Measurements from ENCODE around the gene LIFR. TPM values are rescaled to one million over a fixed set of nuclear protein-coding genes. Genes with fewer than 3 reads are reported as not detected.

LIFR gene
- total RNA-seq, 1 donor from 2014 or later: 2.2 TPM

DNA sequence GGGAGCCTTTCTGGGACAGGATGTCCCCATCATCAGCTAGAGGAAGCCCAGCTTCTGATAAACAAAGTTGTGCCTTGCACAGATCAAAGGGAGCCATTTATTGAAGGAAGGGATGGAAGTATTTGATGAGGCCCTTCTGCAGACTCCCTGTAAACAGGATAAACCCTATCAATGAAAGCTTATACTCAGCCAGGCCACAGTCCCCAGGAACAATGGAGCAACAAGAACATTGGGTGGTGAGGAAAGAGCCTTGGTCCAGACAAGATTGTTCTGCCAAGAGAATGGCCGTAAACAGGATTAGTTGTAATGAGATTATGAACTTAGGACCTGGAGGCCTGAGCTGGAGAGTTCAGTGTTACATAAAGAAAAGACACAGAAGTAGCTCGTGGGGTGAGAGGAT lies 40.5 kb upstream of the LIFR start:
- Histone ChIP-seq H3K79me2 (ENCODE audit: low read depth) (no peaks in the 10 kb centered on the region), H3K4me3 (no peak overlapping the region), H3K36me3 (no peaks in the 10 kb centered on the region), H3K4me1 (no peaks in the 10 kb centered on the region), H3K9me3 (ENCODE audit: low read depth) (no peaks in the 10 kb centered on the region), H3K27me3 (peaks cover 69% of the 10 kb centered on the region), H3K4me2 (peak overlapping the region; percentile 5), H3K9ac (no peak overlapping the region), H3K27ac (no peak overlapping the region), H2AFZ (replicated peaks) (no peak overlapping the region), H3F3A (ENCODE audit: low read depth) (no peaks in the 10 kb centered on the region), H4K20me1 (ENCODE audit: low read depth) (peaks cover 3% of the 10 kb centered on the region)
- Mint-ChIP-seq H3K27ac (peak overlapping the region; percentile 13), H3K4me3 (no peak overlapping the region), H3K9me3 (peaks cover 5% of the 10 kb centered on the region), H3K27me3 (ENCODE audit: insufficient read depth, low read depth) (peaks cover 6% of the 10 kb centered on the region), H3K4me1 (peaks cover 22% of the 10 kb centered on the region), H3K36me3 (no peaks in the 10 kb centered on the region)
- peak; percentile 78 for DNase-seq (ENCODE audit: low spot score)
- TF ChIP-seq, protein P1, sequence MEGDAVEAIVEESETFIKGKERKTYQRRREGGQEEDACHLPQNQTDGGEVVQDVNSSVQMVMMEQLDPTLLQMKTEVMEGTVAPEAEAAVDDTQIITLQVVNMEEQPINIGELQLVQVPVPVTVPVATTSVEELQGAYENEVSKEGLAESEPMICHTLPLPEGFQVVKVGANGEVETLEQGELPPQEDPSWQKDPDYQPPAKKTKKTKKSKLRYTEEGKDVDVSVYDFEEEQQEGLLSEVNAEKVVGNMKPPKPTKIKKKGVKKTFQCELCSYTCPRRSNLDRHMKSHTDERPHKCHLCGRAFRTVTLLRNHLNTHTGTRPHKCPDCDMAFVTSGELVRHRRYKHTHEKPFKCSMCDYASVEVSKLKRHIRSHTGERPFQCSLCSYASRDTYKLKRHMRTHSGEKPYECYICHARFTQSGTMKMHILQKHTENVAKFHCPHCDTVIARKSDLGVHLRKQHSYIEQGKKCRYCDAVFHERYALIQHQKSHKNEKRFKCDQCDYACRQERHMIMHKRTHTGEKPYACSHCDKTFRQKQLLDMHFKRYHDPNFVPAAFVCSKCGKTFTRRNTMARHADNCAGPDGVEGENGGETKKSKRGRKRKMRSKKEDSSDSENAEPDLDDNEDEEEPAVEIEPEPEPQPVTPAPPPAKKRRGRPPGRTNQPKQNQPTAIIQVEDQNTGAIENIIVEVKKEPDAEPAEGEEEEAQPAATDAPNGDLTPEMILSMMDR (IDR thresholded peaks at IDR 0.05): no peak
- peak; percentile 85 for TF ChIP-seq EZH2phosphoT487 (IDR thresholded peaks at IDR 0.05)
- no peak for TF ChIP-seq EZH2 (IDR thresholded peaks at IDR 0.05)

DNA sequence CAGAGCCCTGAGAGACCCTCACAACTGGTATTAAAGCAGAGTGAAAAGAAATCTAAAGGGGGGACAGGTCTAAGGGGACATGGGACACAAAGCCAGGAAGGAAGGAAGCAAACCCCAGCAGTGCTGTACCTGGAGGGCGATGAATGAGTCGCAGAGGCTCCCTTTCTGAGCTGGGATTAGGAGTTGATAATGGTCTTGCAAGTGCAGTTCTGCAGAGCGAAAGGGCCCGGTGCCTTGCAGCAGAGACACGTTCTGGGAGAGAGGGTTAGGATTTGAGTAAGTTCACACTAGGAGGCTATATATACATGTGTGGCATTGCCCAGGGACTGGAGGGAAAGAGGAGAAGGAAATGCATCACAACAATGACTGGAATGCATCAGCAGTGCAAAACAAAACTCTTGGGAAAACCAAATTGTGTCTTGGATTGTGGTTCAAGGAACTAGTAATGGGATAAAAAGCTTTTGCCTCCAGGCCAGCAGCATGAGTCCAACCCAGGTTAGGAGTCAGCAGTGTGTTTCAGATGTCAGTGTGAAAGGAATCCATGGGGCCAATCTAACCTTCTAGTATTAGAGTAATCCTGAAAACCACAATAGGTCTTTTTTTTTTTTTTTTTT lies 38.8 kb upstream of the LIFR start:
- Mint-ChIP-seq H3K9me3 (peaks cover 5% of the 10 kb centered on the region), H3K4me1 (peaks cover 22% of the 10 kb centered on the region), H3K27ac (no peak overlapping the region), H3K4me3 (no peak overlapping the region), H3K36me3 (no peaks in the 10 kb centered on the region), H3K27me3 (ENCODE audit: insufficient read depth, low read depth) (peaks cover 6% of the 10 kb centered on the region)
- H3K27ac ChIP-seq: no peak overlapping the region
- no peaks in the 10 kb centered on the region for H3K4me1 ChIP-seq
- DNase-seq (ENCODE audit: low spot score): peak; percentile 3
- TF ChIP-seq EZH2 (IDR thresholded peaks at IDR 0.05): no peak
- TF ChIP-seq, protein P1 (IDR thresholded peaks at IDR 0.05): no peak
- TF ChIP-seq EZH2phosphoT487 (IDR thresholded peaks at IDR 0.05): no peak
- H3K4me3 ChIP-seq: no peak overlapping the region
- H3K9ac ChIP-seq: no peak overlapping the region
- H3K4me2 ChIP-seq: no peak overlapping the region
- H3K27me3 ChIP-seq: peaks cover 68% of the 10 kb centered on the region
- H3K36me3 ChIP-seq: no peaks in the 10 kb centered on the region
- H3F3A ChIP-seq (ENCODE audit: low read depth): no peaks in the 10 kb centered on the region
- peaks cover 3% of the 10 kb centered on the region for H4K20me1 ChIP-seq (ENCODE audit: low read depth)
- H3K9me3 ChIP-seq (ENCODE audit: low read depth): no peaks in the 10 kb centered on the region
- H3K79me2 ChIP-seq (ENCODE audit: low read depth): no peaks in the 10 kb centered on the region
- H2AFZ ChIP-seq (replicated peaks): no peak overlapping the region

DNA sequence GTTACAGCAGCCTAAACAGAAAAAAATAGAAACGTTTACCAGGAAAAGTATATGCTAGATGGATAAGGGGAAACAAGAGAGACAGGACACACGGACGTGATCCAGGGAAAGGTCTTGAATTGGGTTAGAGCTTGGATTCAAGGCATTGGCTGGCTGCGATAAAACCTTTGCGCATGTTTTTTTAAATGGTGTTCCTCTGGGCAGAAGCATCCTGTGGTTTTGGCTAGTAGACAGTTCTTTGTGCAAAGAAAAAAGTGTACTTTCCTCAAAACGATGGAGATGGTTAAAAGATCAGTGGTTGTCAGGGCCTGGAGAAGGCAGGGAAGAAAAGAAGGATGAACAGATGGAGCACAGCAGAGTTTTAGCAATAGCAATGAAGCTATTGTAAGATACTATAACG lies 37.5 kb upstream of the LIFR start:
- no peaks in the 10 kb centered on the region for H3K36me3 Mint-ChIP-seq
- no peak for DNase-seq (ENCODE audit: low spot score)
- H3F3A ChIP-seq (ENCODE audit: low read depth): no peaks in the 10 kb centered on the region

More for the DNA sequence above, 37.5 kb upstream of the LIFR start:
- peaks cover 3% of the 10 kb centered on the region for H4K20me1 ChIP-seq (ENCODE audit: low read depth)
- H3K4me3 ChIP-seq: no peak overlapping the region
- Mint-ChIP-seq H3K4me3 (no peak overlapping the region), H3K9me3 (peaks cover 5% of the 10 kb centered on the region), H3K4me1 (peaks cover 19% of the 10 kb centered on the region), H3K27ac (no peak overlapping the region), H3K27me3 (ENCODE audit: insufficient read depth, low read depth) (peaks cover 6% of the 10 kb centered on the region)
- H3K36me3 ChIP-seq: no peaks in the 10 kb centered on the region
- peaks cover 55% of the 10 kb centered on the region for H3K27me3 ChIP-seq
- no peak overlapping the region for H2AFZ ChIP-seq (replicated peaks)
- H3K4me2 ChIP-seq: no peak overlapping the region
- H3K9me3 ChIP-seq (ENCODE audit: low read depth): no peaks in the 10 kb centered on the region
- no peaks in the 10 kb centered on the region for H3K4me1 ChIP-seq
- no peaks in the 10 kb centered on the region for H3K79me2 ChIP-seq (ENCODE audit: low read depth)
- no peak overlapping the region for H3K9ac ChIP-seq
- TF ChIP-seq EZH2 (IDR thresholded peaks at IDR 0.05) (no peak), EZH2phosphoT487 (IDR thresholded peaks at IDR 0.05) (no peak)
- TF ChIP-seq, protein P1 (IDR thresholded peaks at IDR 0.05): no peak
- no peak overlapping the region for H3K27ac ChIP-seq
